Smooth muscle cell (in vitro differentiated cells): Measurements from ENCODE around the gene GALNT14. TPM values are rescaled to one million over a fixed set of nuclear protein-coding genes. Genes with fewer than 3 reads are reported as not detected.

Experiments used
- DNase-seq: peaks from one replicate; lab custom pipeline; 2025; ENCODE audit not compliant: unreplicated experiment; lab: John Stamatoyannopoulos, UW
- H2AFZ ChIP-seq: fragments of 200-600 bp; sonication (generic); 2 replicates; pipeline ENCODE4 v1.6.0; 2016; ENCODE audit warnings: antibody characterized with exemption, low read depth, mild to moderate bottlenecking
- H3F3A ChIP-seq: fragments of 200-600 bp; sonication (generic); 2 replicates; pipeline ENCODE4 v1.6.0; 2017; ENCODE audit warnings: antibody characterized with exemption, low read depth
- H3K27ac ChIP-seq: fragments of 200-600 bp; sonication (generic); 2 replicates; pipeline ENCODE4 v1.5.1; 2016; ENCODE audit warnings: low read depth, mild to moderate bottlenecking
- H3K27me3 ChIP-seq: fragments of 200-600 bp; sonication (generic); 2 replicates; pipeline ENCODE4 v1.6.1; 2016; ENCODE audit warnings: low read depth, mild to moderate bottlenecking
- H3K36me3 ChIP-seq: fragments of 200-600 bp; sonication (generic); 2 replicates; pipeline ENCODE4 v1.5.1; 2016; ENCODE audit warnings: low read depth
- H3K4me1 ChIP-seq: fragments of 200-600 bp; sonication (generic); 2 replicates; pipeline ENCODE4 v1.5.1; 2016; ENCODE audit warnings: low read depth
- H3K4me2 ChIP-seq: fragments of 200-600 bp; sonication (generic); 2 replicates; pipeline ENCODE4 v1.6.0; 2016; ENCODE audit warnings: mild to moderate bottlenecking
- H3K4me3 ChIP-seq: fragments of 200-600 bp; sonication (generic); 2 replicates; pipeline ENCODE4 v1.5.1; 2016; ENCODE audit warnings: mild to moderate bottlenecking
- H3K79me2 ChIP-seq: fragments of 200-600 bp; sonication (generic); 2 replicates; pipeline ENCODE4 v1.6.0; 2016; ENCODE audit warnings: low read depth, mild to moderate bottlenecking
- H3K9ac ChIP-seq: fragments of 200-600 bp; sonication (generic); 2 replicates; pipeline ENCODE4 v1.6.0; 2016; ENCODE audit warnings: low read depth
- H3K9me3 ChIP-seq: fragments of 200-600 bp; sonication (generic); replicated peaks from 2 replicates; pipeline ENCODE4 v1.5.1; 2016; ENCODE audit warnings: low read depth
- H4K20me1 ChIP-seq: fragments of 200-600 bp; sonication (generic); 2 replicates; pipeline ENCODE4 v1.6.0; 2016; ENCODE audit warnings: low read depth
- WGBS: methylation state at CpG from one replicate; pipeline ENCODE4 v1.1.7; 2016; ENCODE audit warnings: low lambda C conversion rate; 5-methylcytosine and 5-hydroxymethylcytosine counted together
- polyA plus RNA-seq: library from polyadenylated mRNA; unstranded; fragments of >200 nt; fragmentation: Nextera tagmentation; extraction: Ambion mirVana; gene quantifications from 2 replicates; pipeline ENCODE4 v1.2.1, GENCODE V29; 2016
- total RNA-seq: library from RNA; depleted of rRNA; stranded (reverse); fragments of >200 nt; gene quantifications from 2 replicates; pipeline ENCODE4 v1.2.3, GENCODE V29; 2014
- TF ChIP-seq, protein P1 (sequence below): fragments of 200-600 bp; sonication (generic); IDR thresholded peaks from 2 replicates; pipeline ENCODE4 v1.5.1; 2017; ENCODE audit warnings: borderline replicate concordance, mild to moderate bottlenecking, antibody characterized with exemption; ENCODE audit not compliant: insufficient read depth, poor library complexity, severe bottlenecking

The GALNT14 gene
- total and polyA plus RNA-seq, 2 experiments from 2014 or later = 0.63 to 1.0 TPM

DNA sequence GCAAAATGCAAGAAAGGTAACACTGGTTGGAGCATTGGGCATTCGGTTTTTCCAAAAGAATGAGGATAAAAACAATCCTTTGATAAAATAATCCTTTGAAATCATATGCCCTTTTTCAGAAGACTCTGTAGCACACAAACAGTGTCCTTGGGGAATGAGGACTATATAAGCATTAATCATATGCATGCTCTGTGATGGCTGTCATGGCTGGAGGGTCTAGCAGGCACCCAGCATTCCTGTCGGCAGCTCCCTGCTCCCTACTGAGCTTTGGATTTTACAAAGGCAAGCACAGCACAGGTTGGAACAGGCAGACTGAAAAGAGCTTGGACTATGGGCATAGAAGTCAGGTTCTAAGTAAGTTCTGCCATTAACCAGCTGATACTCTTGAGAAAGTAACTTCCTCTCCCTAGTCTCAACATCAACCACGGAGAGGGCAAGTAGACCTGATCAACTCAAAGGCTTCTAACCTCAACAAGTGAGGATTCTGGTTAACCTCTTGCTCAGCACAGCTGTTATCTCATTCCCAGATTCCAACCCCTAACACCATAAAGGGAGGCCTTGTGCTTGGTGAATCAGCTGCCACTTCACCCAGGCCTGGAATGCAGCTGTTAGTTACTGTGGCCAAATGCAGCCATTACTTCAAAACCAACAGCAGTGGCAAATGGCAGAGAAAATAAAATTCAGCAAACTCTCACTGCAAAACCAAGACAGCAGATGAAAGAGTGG, 29.5 kb downstream of the GALNT14 start:
- Histone ChIP-seq H3K4me1 (no peaks in the 10 kb centered on the region), H3K9ac (no peak overlapping the region), H3K4me3 (no peak overlapping the region), H4K20me1 (no peaks in the 10 kb centered on the region), H3F3A (no peaks in the 10 kb centered on the region), H3K27me3 (peaks cover 10% of the 10 kb centered on the region), H3K9me3 (no peaks in the 10 kb centered on the region), H2AFZ (no peak overlapping the region), H3K4me2 (no peak overlapping the region), H3K36me3 (no peaks in the 10 kb centered on the region), H3K79me2 (no peaks in the 10 kb centered on the region), H3K27ac (no peak overlapping the region)
- no peak for DNase-seq
- WGBS = 84% methylated on average over 3 of the region's 3 CpGs
- TF ChIP-seq, protein P1, sequence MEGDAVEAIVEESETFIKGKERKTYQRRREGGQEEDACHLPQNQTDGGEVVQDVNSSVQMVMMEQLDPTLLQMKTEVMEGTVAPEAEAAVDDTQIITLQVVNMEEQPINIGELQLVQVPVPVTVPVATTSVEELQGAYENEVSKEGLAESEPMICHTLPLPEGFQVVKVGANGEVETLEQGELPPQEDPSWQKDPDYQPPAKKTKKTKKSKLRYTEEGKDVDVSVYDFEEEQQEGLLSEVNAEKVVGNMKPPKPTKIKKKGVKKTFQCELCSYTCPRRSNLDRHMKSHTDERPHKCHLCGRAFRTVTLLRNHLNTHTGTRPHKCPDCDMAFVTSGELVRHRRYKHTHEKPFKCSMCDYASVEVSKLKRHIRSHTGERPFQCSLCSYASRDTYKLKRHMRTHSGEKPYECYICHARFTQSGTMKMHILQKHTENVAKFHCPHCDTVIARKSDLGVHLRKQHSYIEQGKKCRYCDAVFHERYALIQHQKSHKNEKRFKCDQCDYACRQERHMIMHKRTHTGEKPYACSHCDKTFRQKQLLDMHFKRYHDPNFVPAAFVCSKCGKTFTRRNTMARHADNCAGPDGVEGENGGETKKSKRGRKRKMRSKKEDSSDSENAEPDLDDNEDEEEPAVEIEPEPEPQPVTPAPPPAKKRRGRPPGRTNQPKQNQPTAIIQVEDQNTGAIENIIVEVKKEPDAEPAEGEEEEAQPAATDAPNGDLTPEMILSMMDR = no peak

DNA sequence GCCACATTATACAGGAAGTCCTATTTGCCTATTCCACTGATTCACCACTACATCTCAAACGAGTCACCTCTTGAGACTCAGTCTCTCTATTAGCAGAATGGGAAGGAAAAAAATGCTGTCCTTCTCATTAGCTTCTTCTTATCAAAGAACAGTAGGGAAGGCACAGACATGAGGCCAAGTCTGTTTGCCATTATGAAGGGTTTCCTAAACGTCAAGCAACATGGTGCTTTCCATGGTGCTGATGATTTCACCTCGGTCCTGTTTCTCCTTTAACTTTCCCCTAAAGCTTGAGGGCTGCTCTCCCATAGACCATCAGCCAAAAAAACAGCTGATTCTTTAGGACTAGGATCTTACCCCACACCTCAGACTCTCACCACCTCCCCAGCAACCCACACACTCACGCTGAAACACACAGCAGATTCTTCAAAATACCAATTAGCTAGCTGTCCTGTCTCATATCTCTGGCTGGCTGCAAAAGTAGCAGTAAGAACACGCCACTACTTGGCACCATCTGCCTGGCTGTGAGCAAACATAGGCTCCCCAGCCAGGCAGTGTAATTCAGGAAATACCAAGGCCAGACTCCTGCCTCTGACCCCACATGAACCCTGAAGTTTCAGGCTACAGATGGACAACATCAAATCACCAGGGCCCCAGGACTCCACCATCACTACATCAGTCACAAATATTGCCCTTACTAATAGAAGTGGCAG, 30.5 kb downstream of the GALNT14 start:
- 64% methylated on average over 5 of the region's 5 CpGs for WGBS
- TF ChIP-seq, protein P1 = no peak
- no peaks in the 10 kb centered on the region for H3K4me1 ChIP-seq
- H3K27ac ChIP-seq = no peak overlapping the region
- no peaks in the 10 kb centered on the region for H3K36me3 ChIP-seq
- H3K4me2 ChIP-seq = no peak overlapping the region
- no peaks in the 10 kb centered on the region for H3K9me3 ChIP-seq
- H4K20me1 ChIP-seq = no peaks in the 10 kb centered on the region
- H2AFZ ChIP-seq = no peak overlapping the region
- H3F3A ChIP-seq = no peaks in the 10 kb centered on the region
- H3K27me3 ChIP-seq = peaks cover 10% of the 10 kb centered on the region
- no peak overlapping the region for H3K9ac ChIP-seq
- no peak for DNase-seq
- H3K4me3 ChIP-seq = no peak overlapping the region
- H3K79me2 ChIP-seq = no peaks in the 10 kb centered on the region

DNA sequence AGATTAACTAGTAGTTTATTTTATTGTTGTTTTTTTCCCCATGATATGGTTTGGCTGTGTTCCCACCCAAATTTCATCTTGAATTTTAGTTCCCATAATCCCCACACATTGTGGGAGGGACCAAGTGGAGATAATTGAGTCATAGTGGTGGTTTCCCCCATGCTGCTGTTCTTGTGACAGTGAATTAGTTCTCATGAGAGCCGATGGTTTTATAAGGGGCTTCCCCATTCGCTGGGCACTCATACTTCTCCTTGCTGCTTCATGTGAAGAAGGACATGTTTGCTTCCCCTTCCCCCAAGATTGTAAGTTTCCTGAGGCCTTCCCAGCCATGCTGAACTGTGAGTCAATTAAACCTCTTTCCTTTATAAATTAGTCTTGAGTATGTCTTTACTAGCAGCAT, 36.5 kb downstream of the GALNT14 start:
- no peak overlapping the region for H3K27ac ChIP-seq
- no peaks in the 10 kb centered on the region for H3K9me3 ChIP-seq
- H3K9ac ChIP-seq = no peak overlapping the region
- 89% methylated on average over 2 of the region's 2 CpGs for WGBS
- DNase-seq = no peak
- no peaks in the 10 kb centered on the region for H3K79me2 ChIP-seq
- peaks cover 12% of the 10 kb centered on the region for H3K27me3 ChIP-seq
- no peaks in the 10 kb centered on the region for H3K4me1 ChIP-seq
- H2AFZ ChIP-seq = no peak overlapping the region
- TF ChIP-seq, protein P1 = no peak
- no peak overlapping the region for H3K4me3 ChIP-seq
- H3K36me3 ChIP-seq = no peaks in the 10 kb centered on the region
- H4K20me1 ChIP-seq = no peaks in the 10 kb centered on the region
- no peaks in the 10 kb centered on the region for H3F3A ChIP-seq
- no peak overlapping the region for H3K4me2 ChIP-seq
